SKM-1 treated with dmso at 0.1 percent for 144 hours (cell line): Measurements from ENCODE around the gene SAMD4A.

Source experiments
- DNase-seq: peaks from one replicate; lab custom pipeline; 2025; ENCODE audit not compliant: unreplicated experiment; lab: John Stamatoyannopoulos, UW

Gene SAMD4A

GRCh38 chr14:54652188-54652587 is 85.3 kb downstream of the SAMD4A start:
- DNase-seq: no peak

- no peak for DNase-seq
Observed at GRCh38 chr14:54652605-54653052, 85.7 kb downstream of the SAMD4A start.

- no peak for DNase-seq
Observed at GRCh38 chr14:54653712-54654469, 87.0 kb downstream of the SAMD4A start.

- DNase-seq: no peak
Observed at GRCh38 chr14:54654605-54655004, 87.7 kb downstream of the SAMD4A start.

GRCh38 chr14:54658836-54659235 is 91.9 kb downstream of the SAMD4A start:
- no peak for DNase-seq

- DNase-seq: no peak
Observed at GRCh38 chr14:54659365-54659764, 92.4 kb downstream of the SAMD4A start.

GRCh38 chr14:54660604-54661111 is 93.7 kb downstream of the SAMD4A start:
- DNase-seq: no peak

- no peak for DNase-seq
Observed at GRCh38 chr14:54662491-54663133, 95.7 kb downstream of the SAMD4A start.

GRCh38 chr14:54664961-54665360 is 98.0 kb downstream of the SAMD4A start:
- no peak for DNase-seq

GRCh38 chr14:54665946-54666345 is 99.0 kb downstream of the SAMD4A start:
- DNase-seq: no peak

GRCh38 chr14:54667026-54667744 is 100.3 kb downstream of the SAMD4A start:
- no peak for DNase-seq

GRCh38 chr14:54667764-54668163 is 100.8 kb downstream of the SAMD4A start:
- no peak for DNase-seq

- DNase-seq: no peak
Observed at GRCh38 chr14:54669721-54670561, 103.0 kb downstream of the SAMD4A start.

- DNase-seq: no peak
Observed at GRCh38 chr14:54671537-54671936, 104.6 kb downstream of the SAMD4A start.

- DNase-seq: no peak
Observed at GRCh38 chr14:54672181-54672580, 105.3 kb downstream of the SAMD4A start.

- no peak for DNase-seq
Observed at GRCh38 chr14:54672688-54673087, 105.8 kb downstream of the SAMD4A start.

- DNase-seq: no peak
Observed at GRCh38 chr14:54673193-54674045, 106.5 kb downstream of the SAMD4A start.

- no peak for DNase-seq
Observed at GRCh38 chr14:54674046-54674741, 107.3 kb downstream of the SAMD4A start.
